HG03575 (cell line): ENCODE results near the gene FOXR2.

Experiments
- ATAC-seq: cut with Tn5 transposase; IDR thresholded peaks from one replicate; pipeline ENCODE4 v1.9.1; 2021; ENCODE audit not compliant: unreplicated experiment, insufficient number of reproducible peaks, low FRiP score; ENCODE audit errors: extremely low read depth

FOXR2 gene, protein sequence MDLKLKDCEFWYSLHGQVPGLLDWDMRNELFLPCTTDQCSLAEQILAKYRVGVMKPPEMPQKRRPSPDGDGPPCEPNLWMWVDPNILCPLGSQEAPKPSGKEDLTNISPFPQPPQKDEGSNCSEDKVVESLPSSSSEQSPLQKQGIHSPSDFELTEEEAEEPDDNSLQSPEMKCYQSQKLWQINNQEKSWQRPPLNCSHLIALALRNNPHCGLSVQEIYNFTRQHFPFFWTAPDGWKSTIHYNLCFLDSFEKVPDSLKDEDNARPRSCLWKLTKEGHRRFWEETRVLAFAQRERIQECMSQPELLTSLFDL

GRCh38 chrX:55623100-55623499, at the start of gene FOXR2:
Gene FOXR2 (plus strand): TSS chrX:55623400. CDS start chrX:55623712, 312 bp downstream.
- ATAC-seq, result no peak

GRCh38 chrX:55579115-55579514, 44.1 kb upstream of the FOXR2 start:
- ATAC-seq, result no peak

GRCh38 chrX:55582447-55582846, 40.8 kb upstream of the FOXR2 start:
- ATAC-seq, result no peak

DNA sequence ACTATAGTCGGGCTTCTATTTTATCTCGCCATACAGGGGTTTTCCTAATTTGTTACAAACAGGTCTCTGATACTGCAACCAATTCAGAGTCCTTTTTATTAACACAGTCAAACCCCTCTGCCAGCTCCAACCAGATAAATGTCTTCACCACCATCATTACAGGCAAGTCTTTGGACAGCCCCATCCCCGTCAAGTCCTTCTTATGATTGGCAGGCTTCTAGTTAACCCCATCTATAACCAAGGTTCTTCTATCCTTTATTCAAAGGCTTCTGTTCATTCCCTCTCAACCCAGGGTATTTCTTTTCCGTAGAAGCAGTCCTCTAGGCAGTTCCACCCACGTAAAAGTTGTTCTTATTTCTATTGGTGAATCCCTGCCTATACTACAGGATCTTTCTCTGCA, 29.9 kb upstream of the FOXR2 start:
- ATAC-seq, result no peak

- ATAC-seq, result no peak
Measured at GRCh38 chrX:55593756-55594257, 29.4 kb upstream of the FOXR2 start.

DNA sequence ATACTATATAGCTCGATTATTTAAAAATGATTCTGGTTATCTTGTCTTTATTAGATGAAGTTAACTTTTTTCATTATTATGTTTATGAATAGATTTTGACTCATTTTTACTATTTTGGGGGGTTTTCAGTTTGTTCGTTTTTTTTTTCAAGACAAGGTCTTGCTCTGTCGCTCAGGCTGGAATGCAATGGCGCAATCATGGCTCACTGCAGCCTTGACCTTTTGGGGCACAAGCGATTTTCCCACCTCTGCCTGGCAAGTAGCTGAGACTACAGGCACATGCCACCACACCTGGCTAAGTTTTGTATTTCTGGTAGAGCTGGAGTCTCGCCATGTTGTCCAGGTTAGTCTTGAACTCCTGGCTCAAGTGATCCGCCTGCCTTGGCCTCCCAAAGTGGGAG, 24.9 kb upstream of the FOXR2 start:
- ATAC-seq, result no peak

DNA sequence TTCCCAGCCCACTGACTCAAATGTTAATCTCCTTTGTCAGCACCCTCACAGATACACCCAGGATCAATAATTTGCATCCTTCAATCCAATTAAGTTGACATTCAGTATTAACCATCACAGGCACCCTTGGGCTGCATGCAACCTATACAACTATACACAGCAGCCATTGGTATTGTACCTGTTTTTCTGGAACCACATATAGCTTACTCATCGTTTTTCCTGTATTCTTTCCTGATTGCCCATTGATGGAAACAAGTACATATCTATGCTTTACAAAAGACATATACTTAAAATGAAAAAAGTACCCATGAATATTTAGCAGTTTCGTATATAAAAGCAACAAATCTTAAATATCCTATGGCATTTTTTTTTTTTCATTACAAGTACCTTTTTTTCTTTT, 3.7 kb upstream of the FOXR2 start:
- ATAC-seq, result no peak

DNA sequence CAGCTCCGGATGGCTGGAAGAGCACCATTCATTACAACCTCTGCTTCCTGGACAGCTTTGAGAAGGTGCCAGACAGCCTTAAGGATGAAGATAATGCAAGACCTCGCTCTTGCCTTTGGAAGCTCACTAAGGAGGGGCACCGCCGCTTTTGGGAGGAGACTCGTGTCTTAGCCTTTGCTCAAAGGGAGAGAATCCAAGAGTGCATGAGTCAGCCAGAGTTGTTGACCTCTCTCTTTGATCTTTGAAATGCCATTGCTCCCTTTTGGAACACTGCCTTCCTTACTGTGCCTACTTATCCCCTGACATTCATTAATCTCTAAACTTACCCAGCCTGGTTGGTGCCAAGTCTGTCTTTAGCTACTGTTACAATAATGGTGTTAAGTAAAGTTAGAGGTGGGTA, 1.2 kb downstream of the FOXR2 start:
- ATAC-seq, result no peak

DNA sequence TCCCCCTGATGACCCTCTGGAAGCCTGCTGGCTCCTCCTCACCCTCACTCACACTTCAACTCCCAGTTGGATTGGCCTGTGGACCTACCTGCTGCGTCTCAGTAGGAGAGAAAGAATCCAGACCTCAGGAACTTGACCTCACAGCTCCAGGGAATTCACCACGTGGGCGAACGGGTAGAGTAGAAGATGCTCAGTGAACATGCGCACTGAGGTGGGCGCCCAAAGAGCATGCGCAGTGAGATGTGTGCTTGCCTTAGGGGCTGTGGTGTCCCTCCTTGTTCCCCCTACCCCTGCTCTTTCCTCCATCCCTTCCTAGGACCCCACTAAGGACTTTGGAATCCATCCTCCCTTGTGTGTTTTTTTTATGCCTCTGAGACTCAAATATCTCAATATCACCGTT, 12.9 kb downstream of the FOXR2 start:
- no peak for ATAC-seq

- no peak for ATAC-seq
Measured at GRCh38 chrX:55638933-55639332, 15.7 kb downstream of the FOXR2 start.

- ATAC-seq, result no peak
Measured at GRCh38 chrX:55640854-55641253, 17.7 kb downstream of the FOXR2 start.

- ATAC-seq, result no peak
Measured at GRCh38 chrX:55648434-55648833, 25.2 kb downstream of the FOXR2 start.

- ATAC-seq, result no peak
Measured at GRCh38 chrX:55659931-55660330, 36.7 kb downstream of the FOXR2 start.

- no peak for ATAC-seq
Measured at GRCh38 chrX:55663584-55663983, 40.4 kb downstream of the FOXR2 start.

DNA sequence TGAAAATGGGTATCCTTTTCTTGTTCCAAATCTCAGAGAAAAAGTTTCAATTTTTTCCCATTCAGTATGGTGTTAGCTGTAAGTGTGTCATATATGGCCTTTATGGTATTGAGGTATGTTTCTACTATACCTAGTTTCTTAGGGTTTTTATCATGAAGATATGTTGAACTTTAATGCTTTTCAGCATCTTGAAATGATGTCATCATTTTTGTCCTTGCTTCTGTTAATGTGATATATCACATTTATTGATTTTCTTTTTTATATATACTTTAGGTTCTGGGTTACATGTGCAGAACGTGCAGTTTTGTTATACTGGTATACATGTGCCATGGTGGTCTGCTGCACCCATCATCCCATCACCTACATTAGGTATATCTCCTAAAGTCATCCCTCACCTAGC, 44.9 kb downstream of the FOXR2 start:
- ATAC-seq, result no peak
